DMS153 treated with DMSO at 0.1 percent for 48 hours (cell line): ENCODE measurements around the gene HRC.
A peak's percentile ranks its signal among the peaks of the same experiment; 100 is the strongest.
"Not testable (repeated sequence)": the region's sequence is repeated elsewhere in the genome, so short reads cannot be mapped to it uniquely, and the experiment has no call there.

Source experiments
- DNase-seq: peaks from one replicate; lab custom pipeline; 2025; ENCODE audit not compliant: unreplicated experiment; lab: John Stamatoyannopoulos, UW

The HRC gene

DNA sequence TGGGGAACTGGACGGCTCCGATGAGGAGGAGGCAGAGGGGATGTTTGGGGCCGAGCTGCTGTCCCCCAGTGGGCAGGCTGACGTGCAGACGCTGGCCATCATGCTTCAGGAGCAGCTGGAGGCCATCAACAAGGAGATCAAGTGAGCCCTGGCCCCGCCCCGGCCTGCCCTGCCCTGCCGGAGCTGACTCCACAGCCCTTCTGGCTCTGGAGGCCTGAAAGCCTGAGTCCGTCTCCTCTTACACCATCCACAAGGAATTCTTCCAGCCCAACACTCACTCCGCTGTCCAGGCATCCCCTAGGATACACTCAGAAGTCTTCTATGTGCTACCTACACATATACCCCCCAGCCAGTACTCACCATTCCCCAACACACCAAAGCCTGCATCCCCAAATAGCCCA lies 18.4 kb downstream of the HRC start:
- DNase-seq: no peak

- no peak for DNase-seq
Measured at GRCh38 chr19:49135686-49136085, 19.5 kb downstream of the HRC start.

- DNase-seq: peak; percentile 43
Measured at GRCh38 chr19:49133621-49134454, 21.4 kb downstream of the HRC start.

GRCh38 chr19:49132974-49133609 lies 22.1 kb downstream of the HRC start:
- peak; percentile 19 for DNase-seq

DNA sequence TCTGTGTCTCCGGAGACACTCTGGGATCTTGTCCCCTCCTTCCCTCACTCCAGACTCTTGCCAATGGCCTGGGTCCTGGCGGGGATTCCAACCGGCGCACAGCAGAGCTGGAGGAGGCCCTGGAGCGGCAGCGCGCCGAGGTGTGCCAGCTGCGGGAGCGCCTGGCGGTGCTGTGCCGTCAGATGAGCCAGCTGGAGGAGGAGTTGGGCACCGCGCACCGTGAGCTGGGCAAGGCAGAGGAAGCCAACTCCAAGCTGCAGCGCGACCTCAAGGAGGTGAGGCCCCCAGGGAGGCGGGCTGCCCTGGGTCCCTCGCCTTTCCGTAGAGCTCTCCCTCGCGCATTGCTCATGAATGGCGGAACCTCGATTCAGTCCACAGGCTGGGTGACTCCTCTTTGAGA lies 24.9 kb downstream of the HRC start:
- no peak for DNase-seq

- no peak for DNase-seq
Measured at GRCh38 chr19:49129238-49129583, 26.0 kb downstream of the HRC start.

DNA sequence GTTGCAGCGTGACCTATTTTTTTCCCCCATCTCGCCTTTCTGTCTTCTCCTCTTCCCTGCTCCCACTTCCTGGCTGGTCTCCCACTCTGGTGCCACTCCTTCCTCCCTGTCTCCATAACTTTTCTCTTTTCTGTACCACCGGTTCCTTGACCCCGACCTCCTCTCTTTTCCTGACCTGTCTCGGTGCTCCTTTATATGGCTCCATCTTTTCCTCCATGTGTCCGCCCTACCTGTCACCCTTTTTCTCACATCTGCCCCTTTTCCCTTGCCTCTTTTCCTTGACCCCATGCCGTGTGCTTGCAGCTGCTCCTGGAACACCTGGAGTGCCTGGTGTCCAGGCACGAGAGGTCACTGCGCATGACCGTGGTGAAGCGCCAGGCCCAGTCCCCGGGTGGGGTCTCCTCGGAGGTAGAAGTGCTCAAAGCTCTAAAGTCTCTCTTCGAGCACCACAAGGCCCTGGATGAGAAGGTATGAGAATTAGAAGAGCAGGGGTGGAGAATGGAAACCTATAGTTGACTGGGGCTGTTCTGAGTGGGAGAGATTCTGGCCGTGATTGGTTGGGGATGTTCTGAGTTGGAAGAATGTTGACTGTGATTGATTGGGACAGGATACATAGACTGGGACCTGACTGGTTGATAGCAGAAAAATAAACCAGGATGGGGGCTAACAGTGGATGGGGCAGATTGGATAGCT lies 26.5 kb downstream of the HRC start:
- no peak for DNase-seq

GRCh38 chr19:49127674-49128544 lies 27.3 kb downstream of the HRC start:
- DNase-seq: peak; percentile 84

- DNase-seq: not testable (repeated sequence)
Measured at GRCh38 chr19:49127225-49127624, 28.0 kb downstream of the HRC start.

DNA sequence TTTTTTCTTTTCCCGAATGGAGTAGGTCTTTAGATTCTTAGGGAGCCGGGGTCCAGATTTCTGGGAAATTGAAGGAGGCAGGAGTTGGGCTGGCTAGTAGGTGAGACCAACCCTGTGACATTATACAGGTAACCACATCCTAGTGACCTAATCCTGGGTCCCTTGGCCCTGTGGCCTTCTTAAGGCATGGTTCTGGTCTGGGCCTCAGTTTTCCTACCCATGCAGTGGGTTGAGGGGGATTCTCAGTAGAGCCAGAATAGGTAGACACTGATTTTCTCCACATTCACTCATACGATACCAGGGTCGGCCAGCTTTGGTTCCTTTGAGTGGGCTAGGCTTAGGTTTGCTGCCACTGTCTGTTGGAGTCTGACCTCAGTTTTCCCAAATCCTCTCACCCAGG lies 28.6 kb downstream of the HRC start:
- no peak for DNase-seq

DNA sequence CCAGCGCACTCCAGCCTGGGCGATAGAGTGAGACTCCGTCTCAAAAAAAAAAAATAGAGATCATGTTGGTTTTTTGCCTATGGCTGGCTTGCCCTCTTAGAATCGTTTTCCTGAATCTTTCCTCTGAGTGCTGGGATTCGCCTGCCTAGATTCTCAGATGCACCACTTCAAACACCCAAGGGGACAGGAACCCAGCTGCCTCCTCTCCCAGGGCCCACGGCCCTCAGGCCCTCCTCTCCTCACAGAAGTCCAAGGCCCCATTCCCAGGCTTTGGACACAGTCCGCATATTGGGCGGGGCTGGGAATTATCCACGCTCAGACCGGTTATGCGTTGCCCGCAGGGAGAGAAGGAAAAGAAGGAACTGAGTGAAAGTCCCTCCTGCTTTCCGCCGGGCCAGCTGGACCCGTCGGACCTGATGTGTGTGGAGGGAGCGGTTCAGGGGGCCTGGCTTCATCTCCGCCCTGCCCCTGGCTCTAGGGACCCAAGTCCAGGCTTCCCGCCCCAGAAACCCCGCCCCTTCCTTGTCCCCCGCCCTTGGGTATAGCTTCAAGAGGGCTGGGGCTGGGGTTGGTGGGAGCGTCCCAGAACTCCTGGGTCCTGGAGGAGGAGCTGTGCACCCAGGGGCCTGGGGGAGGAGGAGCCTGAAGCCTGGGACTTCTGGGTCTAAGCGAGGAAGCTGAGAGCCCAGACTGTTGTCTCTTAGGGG lies 30.0 kb downstream of the HRC start:
- DNase-seq: no peak

GRCh38 chr19:49123285-49123684 lies 31.9 kb downstream of the HRC start:
- not testable (repeated sequence) for DNase-seq

GRCh38 chr19:49121841-49122240 lies 33.4 kb downstream of the HRC start:
- not testable (repeated sequence) for DNase-seq

DNA sequence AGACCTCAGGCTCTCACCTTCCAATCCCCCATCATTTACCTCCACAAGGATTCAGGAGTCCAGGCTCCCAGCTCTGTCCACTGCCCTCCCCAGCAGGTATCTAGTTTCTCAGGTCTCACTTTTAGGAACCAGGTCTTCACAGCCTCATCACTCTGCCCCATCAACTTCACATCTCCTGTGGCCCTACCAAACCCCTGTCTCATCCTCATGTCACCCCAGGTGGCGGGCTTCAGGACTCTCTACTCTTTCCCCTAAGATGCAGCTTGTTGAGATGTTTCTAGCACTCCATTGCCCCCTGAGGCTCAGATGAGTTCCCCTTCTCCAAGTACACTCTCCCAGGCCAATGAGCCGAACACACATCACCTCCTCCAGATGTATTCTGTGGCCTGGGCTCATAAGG lies 34.3 kb downstream of the HRC start:
- DNase-seq: no peak

- no peak for DNase-seq
Measured at GRCh38 chr19:49120325-49120683, 34.9 kb downstream of the HRC start.

DNA sequence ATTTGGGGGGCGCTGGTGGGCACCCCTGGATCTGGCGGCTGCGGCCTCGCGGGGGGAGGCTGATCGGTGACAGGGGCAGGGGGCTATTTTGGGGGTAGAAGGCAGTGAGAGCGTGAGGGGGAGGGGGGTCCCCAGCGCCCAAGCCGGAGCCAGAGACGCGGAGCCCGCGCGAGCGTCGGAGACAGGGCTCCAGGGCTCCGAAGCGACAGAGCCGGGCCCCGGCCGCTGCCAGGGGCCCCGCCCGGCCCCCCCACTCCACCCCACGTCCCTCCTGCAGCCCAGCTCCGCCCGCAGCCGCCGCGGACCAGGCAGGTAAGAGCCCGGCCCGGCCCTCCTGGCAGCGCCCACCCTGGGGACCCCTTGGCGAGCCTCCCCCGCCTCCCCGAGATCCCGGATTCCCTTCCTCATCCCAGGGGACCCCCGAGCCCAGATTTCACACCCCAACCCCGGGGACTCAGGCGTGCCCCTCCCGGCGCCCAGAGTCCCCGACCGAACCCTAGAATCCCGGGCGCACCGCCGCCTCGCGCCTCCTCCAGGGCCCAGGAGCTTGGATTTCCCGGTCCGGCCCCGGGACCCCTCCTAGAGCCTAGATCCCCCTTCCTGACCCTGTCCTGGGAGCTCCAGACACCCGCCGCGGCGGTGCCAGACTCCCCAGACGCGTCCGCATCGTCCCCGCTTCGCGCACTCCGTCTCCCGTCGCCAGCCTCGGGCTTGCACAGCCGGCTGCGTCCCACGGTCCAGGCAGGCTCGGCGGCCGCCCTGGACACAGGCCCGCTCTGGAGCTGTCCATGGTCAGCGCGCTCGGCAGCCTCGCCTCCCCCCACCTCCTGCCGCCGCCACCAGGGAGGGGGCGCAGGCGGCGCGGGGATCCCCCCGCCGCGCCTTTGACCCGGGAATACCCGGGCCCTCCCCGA lies 35.5 kb downstream of the HRC start, which contains the start of gene PPFIA3:
Gene PPFIA3 (plus strand): TSS at position 134 of the 914 bp plus-strand sequence. CDS start 8,330 bp downstream, outside the sequence.
- DNase-seq: no peak

- DNase-seq: peak; percentile 92
Measured at GRCh38 chr19:49118565-49119410, 36.4 kb downstream of the HRC start, which contains the start of gene C19orf73. TSS of gene C19orf73 (minus strand) at chr19:49119143. CDS start at chr19:49119022, 121 bp downstream.
